GM18502 (cell line): ENCODE measurements around the gene PCDHGA9.
"Not testable (repeated sequence)": the region's sequence is repeated elsewhere in the genome, so short reads cannot be mapped to it uniquely, and the experiment has no call there.

Source experiments
- ATAC-seq: cut with Tn5 transposase; IDR thresholded peaks from one replicate; pipeline ENCODE4 v1.9.1; 2021; ENCODE audit warnings: mild to moderate bottlenecking; ENCODE audit not compliant: unreplicated experiment, poor library complexity

Gene PCDHGA9

GRCh38 chr5:141402553-141403243 lies at the start of gene PCDHGA9:
TSS of gene PCDHGA9 (plus strand) at chr5:141402778. CDS start at chr5:141402953, 175 bp downstream.
- ATAC-seq: no peak

DNA sequence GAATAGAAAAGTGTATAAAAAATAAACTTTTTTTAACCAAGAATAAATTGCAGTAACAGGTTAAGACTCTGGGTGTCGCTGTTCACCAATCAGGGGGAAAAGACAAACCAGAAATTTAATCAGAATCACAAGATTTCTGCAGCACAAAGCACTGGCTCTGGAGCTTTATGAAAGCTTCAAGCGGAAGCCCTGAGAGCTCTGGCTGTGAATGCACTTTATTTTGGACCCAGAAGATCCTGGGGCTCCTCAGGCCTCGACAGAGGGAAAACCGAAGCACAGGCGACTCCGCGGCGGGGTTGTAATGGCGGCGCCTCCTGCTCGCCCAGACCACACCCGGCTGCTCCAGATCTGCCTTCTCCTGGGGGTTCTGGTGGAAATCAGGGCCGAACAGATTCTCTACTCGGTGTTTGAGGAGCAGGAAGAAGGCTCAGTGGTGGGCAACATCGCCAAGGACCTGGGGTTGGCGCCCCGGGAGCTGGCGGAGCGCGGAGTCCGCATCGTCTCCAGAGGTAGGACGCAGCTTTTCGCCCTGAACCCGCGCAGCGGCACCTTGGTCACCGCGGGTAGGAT lies 47.6 kb upstream of the PCDHGA9 start, which contains the start of gene PCDHGA4:
Gene PCDHGA4 (plus strand): TSS at position 122 of the 570 bp plus-strand sequence. CDS start 87 bp downstream, at position 209.
- no peak for ATAC-seq

GRCh38 chr5:141355641-141356040 lies 46.9 kb upstream of the PCDHGA9 start:
- no peak for ATAC-seq

DNA sequence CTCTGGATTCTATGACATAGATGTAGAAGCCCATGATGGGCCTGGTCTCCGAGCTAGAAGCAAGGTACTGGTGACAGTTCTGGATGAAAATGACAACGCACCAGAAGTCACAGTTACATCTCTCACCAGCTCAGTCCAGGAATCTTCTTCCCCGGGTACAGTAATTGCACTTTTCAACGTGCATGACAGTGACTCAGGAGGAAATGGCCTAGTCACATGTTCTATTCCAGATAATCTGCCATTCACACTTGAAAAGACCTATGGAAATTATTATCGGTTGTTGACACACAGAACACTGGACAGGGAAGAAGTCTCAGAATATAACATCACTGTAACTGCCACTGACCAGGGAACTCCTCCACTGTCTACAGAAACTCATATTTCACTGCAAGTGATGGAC lies 46.4 kb upstream of the PCDHGA9 start:
- no peak for ATAC-seq

DNA sequence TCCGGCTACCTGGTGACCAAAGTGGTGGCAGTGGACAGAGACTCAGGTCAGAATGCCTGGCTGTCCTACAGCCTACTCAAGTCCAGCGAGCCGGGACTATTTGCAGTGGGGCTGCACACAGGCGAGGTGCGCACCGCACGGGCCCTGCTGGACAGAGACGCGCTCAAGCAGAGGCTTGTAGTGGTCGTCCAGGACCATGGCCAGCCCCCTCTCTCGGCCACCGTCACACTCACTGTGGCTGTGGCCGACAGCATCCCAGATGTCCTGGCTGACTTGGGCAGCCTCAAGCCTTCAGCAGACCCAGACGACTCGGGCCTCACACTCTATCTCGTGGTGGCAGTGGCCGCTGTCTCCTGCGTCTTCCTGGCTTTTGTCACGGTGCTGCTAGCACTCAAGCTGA lies 45.6 kb upstream of the PCDHGA9 start:
- no peak for ATAC-seq

GRCh38 chr5:141359790-141360426 lies 42.7 kb upstream of the PCDHGA9 start, which contains the start of gene PCDHGB2:
TSS of gene PCDHGB2 (plus strand) at chr5:141359994. CDS start at chr5:141360136, 142 bp downstream.
- ATAC-seq: peak; percentile 47

DNA sequence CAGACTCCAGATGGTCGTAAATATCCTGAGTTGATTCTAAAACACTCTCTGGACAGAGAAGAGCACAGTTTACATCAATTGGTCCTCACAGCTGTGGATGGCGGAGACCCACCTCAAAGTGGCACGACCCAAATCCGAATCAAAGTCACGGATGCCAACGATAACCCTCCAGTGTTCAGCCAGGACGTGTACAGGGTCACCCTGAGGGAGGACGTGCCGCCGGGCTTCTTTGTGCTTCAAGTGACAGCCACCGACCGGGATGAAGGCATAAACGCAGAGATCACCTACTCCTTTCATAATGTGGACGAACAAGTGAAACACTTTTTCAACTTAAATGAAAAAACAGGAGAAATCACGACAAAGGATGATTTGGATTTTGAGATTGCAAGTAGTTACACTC lies 41.9 kb upstream of the PCDHGA9 start:
- ATAC-seq: no peak

DNA sequence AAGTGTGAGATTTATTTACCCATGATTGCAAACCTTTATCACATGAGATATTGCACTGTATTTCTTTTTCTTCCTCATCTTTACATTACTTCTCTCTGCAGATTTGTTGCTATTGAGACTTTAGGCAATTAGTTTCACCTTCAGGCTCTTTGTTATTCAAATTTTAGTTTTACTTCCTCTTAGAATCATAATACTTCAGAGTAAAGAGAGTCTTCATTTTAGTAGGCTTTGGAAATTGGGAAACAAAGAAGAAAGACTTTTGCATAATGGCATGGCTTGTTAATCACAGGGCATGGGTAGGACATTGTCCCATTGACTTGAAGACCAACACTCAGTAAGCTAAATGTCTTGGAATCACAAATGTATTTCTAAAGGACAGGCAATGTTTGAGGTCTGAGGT lies 39.9 kb upstream of the PCDHGA9 start:
- ATAC-seq: no peak

DNA sequence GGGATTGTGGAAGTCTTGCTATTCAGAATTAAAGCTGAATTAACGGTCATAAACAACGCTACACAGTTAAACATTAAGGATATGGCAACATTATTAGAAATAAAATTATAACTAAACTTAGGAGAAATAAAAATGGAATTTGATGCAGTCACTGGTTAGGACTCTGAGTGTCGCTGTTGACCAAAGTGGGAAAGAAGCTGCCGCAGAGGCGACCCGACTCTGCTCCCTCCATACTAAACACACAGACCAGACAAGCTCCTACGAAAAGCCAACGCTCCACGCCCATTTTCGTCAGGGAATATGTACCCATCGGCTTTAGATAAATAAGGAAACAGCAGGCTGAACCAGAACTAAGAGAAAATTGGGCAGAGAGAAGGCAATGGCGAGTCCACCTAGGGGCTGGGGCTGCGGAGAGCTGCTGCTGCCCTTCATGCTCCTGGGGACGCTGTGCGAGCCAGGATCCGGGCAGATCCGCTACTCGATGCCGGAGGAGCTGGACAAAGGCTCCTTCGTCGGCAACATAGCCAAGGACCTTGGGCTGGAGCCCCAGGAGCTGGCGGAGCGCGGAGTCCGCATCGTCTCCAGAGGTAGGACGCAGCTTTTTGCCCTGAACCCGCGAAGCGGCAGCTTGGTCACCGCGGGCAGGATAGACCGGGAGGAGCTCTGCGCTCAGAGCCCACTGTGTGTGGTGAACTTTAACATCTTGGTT lies 38.5 kb upstream of the PCDHGA9 start, which contains the start of gene PCDHGA5:
Gene PCDHGA5 (plus strand): TSS at position 211 of the 709 bp plus-strand sequence. CDS start 169 bp downstream, at position 380.
- ATAC-seq: no peak

GRCh38 chr5:141366016-141366896 lies 36.3 kb upstream of the PCDHGA9 start:
- no peak for ATAC-seq

GRCh38 chr5:141369994-141370848 lies 32.4 kb upstream of the PCDHGA9 start, which contains the start of gene PCDHGB3:
TSS of gene PCDHGB3 (plus strand) at chr5:141370242. CDS start at chr5:141370395, 153 bp downstream.
- peak; percentile 61 for ATAC-seq

- no peak for ATAC-seq
These were observed 30.8 kb upstream of the PCDHGA9 start for GRCh38 chr5:141371572-141372475.

- no peak for ATAC-seq
These were observed 28.8 kb upstream of the PCDHGA9 start, which contains the start of gene PCDHGA6 for GRCh38 chr5:141373673-141374317. TSS of gene PCDHGA6 (plus strand) at chr5:141373891. CDS start at chr5:141374084, 193 bp downstream.

- ATAC-seq: no peak
These were observed 28.0 kb upstream of the PCDHGA9 start for GRCh38 chr5:141374627-141375026.

- ATAC-seq: not testable (repeated sequence)
These were observed 27.0 kb upstream of the PCDHGA9 start for GRCh38 chr5:141375444-141376155.
